AG10803 (cell line): ENCODE data around the gene MCM5.
A peak's percentile ranks its signal among the peaks of the same experiment; 100 is the strongest.

Experiments used
- DNase-seq: peaks from one replicate; pipeline ENCODE4 v3.0.0; 2010; ENCODE audit warnings: low read depth
- H3K4me3 ChIP-seq: 2 replicates; pipeline ENCODE4 v1.5.1; 2011; ENCODE audit warnings: mild to moderate bottlenecking, low read length, control low read depth
- TF ChIP-seq, protein P1 (sequence below): conservative IDR thresholded peaks from 2 replicates; pipeline ENCODE4 v1.5.1; 2011; ENCODE audit warnings: mild to moderate bottlenecking, low read length, control low read depth, inconsistent platforms

MCM5 gene

DNA sequence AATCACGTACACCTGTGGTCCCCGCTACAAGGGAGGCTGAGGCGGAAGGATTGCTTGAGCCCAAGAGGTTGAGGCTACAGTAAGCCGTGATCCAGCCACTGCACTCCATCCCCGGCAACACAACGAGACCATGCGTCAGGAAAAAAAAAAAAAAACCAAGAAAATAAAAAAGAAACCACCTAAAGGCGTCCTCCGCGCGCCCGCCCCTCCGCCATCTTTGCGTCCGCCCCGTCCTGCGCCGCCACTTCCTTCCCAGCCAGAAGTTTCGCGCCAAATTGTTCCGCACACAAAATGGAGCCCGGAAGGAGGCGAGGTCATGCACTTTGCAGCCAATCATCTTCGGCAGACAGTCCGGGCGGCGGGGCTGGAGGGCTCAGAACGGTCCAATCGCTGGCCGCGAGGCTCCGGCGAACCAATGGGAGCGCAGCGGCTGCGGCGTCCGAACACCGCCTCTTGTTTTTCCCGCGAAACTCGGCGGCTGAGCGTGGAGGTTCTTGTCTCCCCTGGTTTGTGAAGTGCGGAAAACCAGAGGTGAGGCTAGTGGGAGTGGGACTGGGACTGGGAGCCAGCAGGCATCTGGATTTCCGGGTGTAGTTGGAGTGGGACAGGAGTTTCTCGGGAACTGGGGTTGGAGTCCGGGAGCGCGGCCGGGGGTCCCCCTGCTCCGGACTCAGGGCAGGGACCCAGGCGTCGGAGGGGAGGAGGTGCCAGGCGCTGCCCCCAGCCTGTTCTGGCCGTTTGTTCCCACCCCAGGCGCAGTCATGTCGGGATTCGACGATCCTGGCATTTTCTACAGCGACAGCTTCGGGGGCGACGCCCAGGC is at the start of gene MCM5:
TSS of gene MCM5 (plus strand) at position 463 of the 823 bp plus-strand sequence. CDS start at position 762, 299 bp downstream.
- TF ChIP-seq, protein P1, sequence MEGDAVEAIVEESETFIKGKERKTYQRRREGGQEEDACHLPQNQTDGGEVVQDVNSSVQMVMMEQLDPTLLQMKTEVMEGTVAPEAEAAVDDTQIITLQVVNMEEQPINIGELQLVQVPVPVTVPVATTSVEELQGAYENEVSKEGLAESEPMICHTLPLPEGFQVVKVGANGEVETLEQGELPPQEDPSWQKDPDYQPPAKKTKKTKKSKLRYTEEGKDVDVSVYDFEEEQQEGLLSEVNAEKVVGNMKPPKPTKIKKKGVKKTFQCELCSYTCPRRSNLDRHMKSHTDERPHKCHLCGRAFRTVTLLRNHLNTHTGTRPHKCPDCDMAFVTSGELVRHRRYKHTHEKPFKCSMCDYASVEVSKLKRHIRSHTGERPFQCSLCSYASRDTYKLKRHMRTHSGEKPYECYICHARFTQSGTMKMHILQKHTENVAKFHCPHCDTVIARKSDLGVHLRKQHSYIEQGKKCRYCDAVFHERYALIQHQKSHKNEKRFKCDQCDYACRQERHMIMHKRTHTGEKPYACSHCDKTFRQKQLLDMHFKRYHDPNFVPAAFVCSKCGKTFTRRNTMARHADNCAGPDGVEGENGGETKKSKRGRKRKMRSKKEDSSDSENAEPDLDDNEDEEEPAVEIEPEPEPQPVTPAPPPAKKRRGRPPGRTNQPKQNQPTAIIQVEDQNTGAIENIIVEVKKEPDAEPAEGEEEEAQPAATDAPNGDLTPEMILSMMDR, result no peak
- peak; percentile 96 for DNase-seq
- H3K4me3 ChIP-seq, result peak within 1 kb of the TSS; percentile 88

DNA sequence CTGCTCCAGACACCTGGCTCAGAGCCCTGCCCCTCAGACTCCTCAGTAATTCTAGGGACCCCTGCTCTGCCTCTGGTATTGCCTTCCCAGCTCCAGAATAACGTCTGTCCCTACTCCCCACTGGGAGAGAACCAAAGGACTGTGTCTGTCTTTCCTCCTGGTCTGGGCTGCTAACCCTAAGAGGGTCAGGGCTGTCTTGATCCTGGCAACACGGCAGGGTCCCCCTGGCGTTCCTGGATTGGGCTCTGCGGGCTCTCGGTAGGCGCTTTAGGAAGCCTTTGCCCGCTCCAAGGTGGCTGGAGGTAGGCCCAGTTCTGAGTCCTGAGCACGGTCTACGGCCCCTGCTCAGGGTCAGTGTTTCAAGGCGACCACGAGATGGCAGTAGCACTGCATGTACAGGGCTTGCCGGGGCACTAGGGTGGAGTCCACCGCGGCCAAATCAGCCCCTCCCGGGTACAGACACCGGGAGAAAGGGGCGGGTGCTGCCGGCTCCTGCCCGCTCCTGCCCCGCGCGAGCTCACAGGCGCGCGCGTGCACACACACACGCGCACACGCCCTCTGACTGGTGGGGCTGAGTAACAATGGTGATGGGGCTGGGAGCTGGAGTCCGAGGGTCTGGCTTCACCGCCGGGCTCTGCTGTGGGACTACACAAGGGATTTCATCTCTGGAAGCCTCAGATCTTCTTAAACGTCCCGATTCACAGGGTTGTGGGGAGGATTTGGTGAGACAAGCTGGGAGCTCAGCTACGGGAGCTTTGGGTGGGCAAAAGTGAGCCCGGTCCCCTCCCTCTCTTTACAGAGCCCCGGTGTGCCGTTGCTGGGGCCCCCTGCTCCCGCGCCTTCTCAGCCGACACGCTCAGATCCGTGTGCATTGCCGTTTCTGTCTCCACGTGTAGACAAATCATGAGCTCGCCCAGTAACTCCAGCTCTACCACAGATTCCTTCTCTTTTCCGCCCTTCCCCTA is 49.1 kb upstream of the MCM5 start:
- TF ChIP-seq, protein P1, result peak; percentile 82
- peak overlapping the region; percentile 77 for H3K4me3 ChIP-seq
- peak; percentile 93 for DNase-seq

DNA sequence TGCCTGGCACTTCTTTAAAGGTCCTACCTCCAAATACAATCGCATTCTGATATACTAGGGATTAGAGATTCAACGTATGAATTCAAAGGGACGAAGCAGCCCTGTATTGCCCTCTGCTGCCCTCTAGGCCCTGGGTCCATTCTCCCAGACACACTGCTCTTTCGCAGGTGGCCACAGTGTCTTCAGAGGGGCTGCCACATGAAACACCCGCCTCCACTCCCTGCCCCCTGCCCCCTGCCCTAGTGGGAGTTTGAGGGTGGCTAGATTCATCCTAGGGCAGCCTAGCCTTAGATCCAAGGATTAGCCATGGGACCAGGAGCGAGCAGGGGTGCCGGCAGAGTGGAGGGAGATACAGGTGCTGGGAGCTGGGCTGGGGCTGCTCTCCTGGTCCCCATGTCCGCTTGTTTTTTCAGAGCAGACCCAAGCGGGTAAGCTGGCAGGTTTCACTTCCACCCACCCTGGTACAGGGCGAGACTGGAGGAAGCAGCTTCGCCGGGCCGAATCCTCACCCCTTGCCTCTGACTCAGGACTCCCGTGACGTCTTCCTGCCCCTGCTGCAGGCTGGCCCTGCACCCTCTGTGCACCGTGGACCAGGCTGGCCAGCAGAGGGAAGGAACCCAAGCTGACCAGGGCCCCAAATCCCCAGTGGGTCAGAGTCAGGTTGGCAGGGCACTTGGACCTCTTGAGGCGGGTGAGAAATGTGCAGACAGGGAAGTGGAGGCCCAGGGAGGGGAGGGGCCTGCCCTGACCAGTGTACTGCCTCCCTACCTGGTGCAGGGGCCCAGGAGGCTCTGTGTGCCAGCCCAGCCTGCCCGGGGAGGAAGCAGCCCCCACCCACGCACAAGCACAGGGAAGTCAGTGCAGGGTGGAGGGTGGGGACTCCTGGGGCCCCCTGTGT is 47.5 kb upstream of the MCM5 start:
- H3K4me3 ChIP-seq, result no peak overlapping the region
- TF ChIP-seq, protein P1, result peak; percentile 46
- peak; percentile 52 for DNase-seq

DNA sequence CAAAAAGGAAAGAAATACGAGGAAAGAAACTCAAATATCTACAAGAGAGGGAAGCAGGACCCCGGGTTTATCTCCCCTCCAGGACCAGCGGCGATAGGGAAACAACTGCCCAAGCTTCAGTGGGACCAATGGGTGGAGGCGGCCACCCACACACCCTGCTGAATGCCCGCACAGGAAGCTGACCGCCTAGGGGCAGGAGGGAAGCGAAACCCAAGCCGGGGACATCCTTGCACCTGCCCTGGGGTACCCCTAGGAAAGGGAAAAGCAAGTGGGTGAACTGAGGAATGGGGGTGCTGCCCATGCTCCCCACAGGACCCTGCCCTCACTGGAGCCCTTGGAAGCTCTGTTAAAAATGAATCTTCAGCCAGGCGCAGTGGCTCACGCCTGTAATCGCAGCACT is 46.6 kb upstream of the MCM5 start:
- TF ChIP-seq, protein P1, result no peak
- DNase-seq, result no peak
- no peak overlapping the region for H3K4me3 ChIP-seq

DNA sequence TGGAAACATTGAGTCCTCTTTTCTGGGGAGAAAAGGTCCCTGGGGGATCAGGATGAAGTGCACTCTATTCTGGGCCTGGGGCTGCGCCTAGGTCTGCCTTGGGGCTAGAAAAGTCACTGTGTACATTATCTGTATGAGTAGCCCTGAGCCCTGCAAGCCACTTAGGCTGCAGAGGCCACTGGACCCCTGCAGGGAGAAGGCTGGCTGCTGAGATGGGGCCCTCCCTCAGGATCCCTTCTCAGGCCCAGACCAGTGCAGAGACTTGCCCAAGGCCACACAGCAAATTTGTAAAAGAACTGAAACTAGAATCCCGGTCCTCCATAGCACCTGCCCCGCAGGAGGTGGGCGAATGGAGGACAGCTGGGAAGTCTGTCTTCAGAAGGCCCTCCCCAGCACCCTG is 45.9 kb upstream of the MCM5 start:
- TF ChIP-seq, protein P1, result no peak
- no peak for DNase-seq
- no peak overlapping the region for H3K4me3 ChIP-seq

DNA sequence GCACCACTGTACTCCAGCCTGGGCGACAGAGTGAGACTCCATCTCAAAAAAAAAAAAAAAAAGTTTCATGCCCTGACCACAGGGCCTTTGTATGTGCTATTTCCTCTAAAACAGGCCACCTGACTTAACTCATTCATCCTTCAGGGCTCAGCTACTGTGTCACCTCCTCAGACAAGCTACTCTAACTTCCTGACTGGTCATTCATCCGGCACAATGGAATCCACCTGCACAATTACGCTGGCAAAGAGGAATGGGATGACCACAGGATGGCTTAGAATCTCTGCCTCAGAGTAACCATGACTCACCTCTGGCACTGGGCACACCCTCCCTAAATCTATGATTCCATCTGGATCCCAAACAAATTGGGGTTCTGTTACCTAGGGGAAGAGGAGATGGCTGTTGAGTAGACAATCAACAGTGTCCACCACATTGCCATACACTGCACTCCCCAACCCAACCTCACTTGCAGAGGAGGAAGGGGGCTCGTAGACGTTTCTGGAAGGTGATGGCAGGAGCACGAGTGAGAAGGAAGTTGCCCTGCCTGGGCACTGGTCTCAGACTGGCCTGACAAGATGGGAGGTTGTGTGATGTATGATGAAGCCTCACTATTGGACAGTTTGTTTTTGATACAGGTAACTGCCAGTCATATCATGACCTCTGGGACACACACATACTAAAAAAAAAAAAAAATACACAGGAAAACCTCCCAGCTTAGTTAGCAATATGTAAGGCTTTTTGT is 41.9 kb upstream of the MCM5 start:
- peak; percentile 61 for DNase-seq
- H3K4me3 ChIP-seq, result no peak overlapping the region
- TF ChIP-seq, protein P1, result no peak
